IMR-90 (cell line): Measurements from ENCODE around the gene ARFGAP3.

ENCODE experiments used
- BHLHE40 ChIP-seq: fragments of 150-350 bp; IDR thresholded peaks from 2 replicates; pipeline ENCODE4 v1.6.1; 2016; ENCODE audit warnings: mild to moderate bottlenecking, low read depth, low read length
- CEBPB ChIP-seq: IDR thresholded peaks from 2 replicates; pipeline ENCODE4 v1.6.1; 2012; ENCODE audit warnings: low read depth, low read length, improper control_type of control experiment
- CHD1 ChIP-seq: IDR thresholded peaks from 2 replicates; pipeline ENCODE4 v1.6.1; 2012; ENCODE audit warnings: low read depth, low read length, improper control_type of control experiment
- CTCF ChIP-seq: conservative IDR thresholded peaks from 2 replicates; pipeline ENCODE4 v1.5.1; 2012; ENCODE audit warnings: mild to moderate bottlenecking, low read depth, low read length, improper control_type of control experiment
- MAZ ChIP-seq: IDR thresholded peaks from 2 replicates; pipeline ENCODE4 v1.6.1; 2012; ENCODE audit warnings: low read depth, mild to moderate bottlenecking, low read length, improper control_type of control experiment, moderate library complexity, borderline replicate concordance
- MXI1 ChIP-seq: IDR thresholded peaks from 2 replicates; pipeline ENCODE4 v1.6.1; 2012; ENCODE audit warnings: low read depth, mild to moderate bottlenecking, low read length, moderate library complexity, borderline replicate concordance
- NFE2L2 ChIP-seq: fragments of 150-350 bp; IDR thresholded peaks from 2 replicates; pipeline ENCODE4 v1.6.1; 2016; ENCODE audit warnings: low read depth, mild to moderate bottlenecking, low read length
- POLR2A ChIP-seq: IDR thresholded peaks from 2 replicates; pipeline ENCODE4 v1.6.1; 2012; ENCODE audit warnings: mild to moderate bottlenecking, low read depth, low read length
- RAD21 ChIP-seq: IDR thresholded peaks from 2 replicates; pipeline ENCODE4 v1.6.1; 2012; ENCODE audit warnings: low read length, improper control_type of control experiment
- RFX5 ChIP-seq: IDR thresholded peaks from 2 replicates; pipeline ENCODE4 v1.8.0; 2012; ENCODE audit warnings: low read depth, mild to moderate bottlenecking, low read length, moderate library complexity
- SMC3 ChIP-seq: fragments of 150-350 bp; IDR thresholded peaks from 2 replicates; pipeline ENCODE4 v1.6.1; 2016; ENCODE audit warnings: low read depth, mild to moderate bottlenecking, antibody characterized with exemption, low read length, moderate library complexity
- USF2 ChIP-seq: fragments of 150-350 bp; IDR thresholded peaks from 2 replicates; pipeline ENCODE4 v1.6.1; 2017; ENCODE audit warnings: mild to moderate bottlenecking, antibody characterized with exemption, low read length, low read depth

GRCh38 chr22:42754658-42755057, 102.4 kb downstream of the ARFGAP3 start:
- TF ChIP-seq POLR2A (no peak), CTCF (no peak), RFX5 (no peak), MXI1 (no peak), NFE2L2 (peak; percentile 92), RAD21 (peak; percentile 11; the same call in 1 of the 2 replicates), SMC3 (no peak), USF2 (no peak), BHLHE40 (peak; percentile 35; the same call in 1 of the 2 replicates), MAZ (no peak; the same call in 1 of the 2 replicates), CHD1 (no peak), CEBPB (no peak)
